Occipital lobe (tissue), 2 donors: Measurements from ENCODE around the gene CDH23. TPM values are rescaled to one million over a fixed set of nuclear protein-coding genes. Genes with fewer than 3 reads are reported as not detected.

Experiments
- DNase-seq: peaks from one replicate; lab custom pipeline; 2025; lab: John Stamatoyannopoulos, UW
- total RNA-seq: library from RNA; depleted of rRNA; stranded (reverse); fragments of >200 nt; gene quantifications from one replicate; pipeline ENCODE4 v1.2.3, GENCODE V29; 2014

Gene CDH23
- total RNA-seq, 1 donor from 2014 or later: 1.2 TPM

DNA sequence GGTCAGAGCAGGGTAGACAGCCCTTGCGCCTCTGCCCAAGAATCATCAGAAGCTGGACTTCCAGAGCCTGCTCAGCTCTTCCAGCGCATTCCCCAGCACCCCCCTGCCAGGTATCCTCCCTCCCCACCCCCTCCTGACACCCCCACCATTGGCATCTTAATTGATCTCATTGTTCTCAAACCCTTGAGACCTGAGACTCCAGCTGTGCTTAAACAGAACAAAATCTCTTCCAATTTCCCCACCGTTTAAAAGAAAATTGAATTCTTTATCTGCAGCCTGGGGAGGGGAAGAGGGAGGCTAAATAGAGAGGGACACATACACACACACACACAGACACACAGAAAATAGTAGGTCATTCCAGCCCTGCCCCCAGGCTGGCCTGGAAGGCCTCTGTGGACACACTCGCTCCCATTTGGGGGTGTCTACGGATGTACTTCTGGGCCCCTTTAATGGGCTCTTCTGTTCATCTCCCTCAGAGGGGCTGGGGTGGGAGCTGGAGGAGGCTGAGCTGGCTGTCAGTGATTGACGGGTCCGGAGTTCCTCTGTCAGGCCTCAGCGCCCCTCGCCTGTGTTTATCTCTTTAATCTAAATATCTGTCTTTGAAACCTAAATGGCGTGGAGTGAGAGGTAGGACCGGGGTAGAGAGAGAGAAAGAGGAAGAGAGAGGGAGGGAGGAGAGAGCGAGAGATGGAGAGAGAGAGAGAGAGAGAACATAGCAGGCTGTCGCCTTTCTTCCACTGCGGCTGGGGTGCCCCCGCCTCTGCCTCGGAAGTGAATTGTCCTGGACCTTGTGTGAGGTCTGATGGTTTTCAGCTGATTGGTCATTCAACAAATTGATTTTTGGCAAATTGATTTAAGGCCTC is 261.1 kb downstream of the CDH23 start:
- DNase-seq: no peak

DNA sequence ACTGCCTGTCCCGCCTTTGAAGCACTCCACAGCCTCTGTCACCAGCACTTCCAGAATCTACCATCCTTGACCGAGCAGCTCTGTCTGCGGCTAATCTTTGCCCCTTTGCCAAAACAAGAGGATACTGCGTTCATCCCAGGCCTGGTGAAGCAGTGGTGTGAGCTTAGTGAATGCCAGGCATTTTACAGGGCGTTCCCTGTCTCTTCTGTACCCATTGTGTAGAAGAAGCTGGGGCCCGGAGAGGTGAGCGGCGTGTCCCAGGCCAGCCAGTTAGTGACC is 261.7 kb downstream of the CDH23 start:
- DNase-seq: no peak

DNA sequence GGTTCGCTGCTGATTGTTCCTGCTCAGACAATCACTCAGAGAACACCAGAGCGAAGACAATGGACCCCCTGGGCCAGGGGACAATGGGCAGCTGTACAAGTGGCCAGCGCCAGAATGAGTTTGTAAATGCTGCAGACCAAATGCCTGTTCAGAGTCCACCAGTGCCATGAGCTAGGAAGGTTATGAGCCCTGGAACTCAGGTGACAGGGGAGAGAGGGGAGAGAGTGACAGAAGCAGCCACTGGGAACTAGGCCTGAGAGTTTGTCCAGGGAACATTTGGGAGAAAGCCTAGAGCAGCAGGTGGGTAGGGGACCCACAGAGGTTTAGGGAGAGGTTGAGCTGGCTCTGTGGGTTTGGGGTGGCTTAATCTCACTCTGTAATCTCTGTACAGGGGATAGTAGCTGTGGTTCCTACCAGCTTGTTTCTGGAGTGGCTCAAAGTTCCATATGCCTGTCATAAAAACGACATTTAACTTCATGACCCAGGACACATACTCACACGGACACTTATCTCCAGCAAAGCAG is 262.5 kb downstream of the CDH23 start:
- DNase-seq: no peak

DNA sequence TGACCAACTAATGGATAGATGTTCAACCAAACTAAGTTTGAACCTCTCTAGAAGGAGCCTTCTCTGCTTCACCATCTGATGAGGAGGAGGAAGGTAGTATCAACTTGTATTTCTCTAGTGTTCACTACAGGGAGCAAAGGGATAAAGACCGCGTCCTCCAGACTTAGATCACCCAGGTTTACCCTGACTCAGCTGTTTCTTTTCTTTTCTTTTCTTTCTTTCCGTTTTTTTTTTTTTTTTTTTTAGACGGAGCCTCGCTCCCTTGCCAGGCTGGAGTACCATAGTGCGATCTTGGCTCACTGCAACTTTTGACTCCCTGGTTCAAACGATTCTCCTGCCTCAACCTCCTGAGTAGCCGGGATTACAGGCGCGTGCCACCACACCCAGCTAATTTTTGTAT is 263.0 kb downstream of the CDH23 start:
- DNase-seq: no peak

DNA sequence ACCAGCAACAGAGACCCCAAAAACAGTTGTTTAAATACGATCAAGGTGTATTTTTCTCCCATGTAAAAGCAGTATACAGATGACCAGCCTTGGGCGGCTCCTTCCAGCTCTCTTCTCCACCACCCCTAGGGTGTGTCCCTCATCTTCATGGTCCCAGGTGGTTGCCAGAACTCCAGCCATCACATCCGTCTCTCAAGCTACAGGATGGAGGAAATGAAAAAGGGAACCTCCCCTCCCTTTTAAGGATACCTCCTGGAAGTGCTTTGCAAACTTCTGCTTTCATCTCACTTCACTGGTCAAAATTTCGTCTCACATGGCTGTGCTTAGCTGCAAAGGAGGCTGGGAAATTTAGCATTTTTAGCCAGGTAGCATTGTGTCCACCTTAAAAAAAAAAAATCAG is 263.6 kb downstream of the CDH23 start:
- no peak for DNase-seq

DNA sequence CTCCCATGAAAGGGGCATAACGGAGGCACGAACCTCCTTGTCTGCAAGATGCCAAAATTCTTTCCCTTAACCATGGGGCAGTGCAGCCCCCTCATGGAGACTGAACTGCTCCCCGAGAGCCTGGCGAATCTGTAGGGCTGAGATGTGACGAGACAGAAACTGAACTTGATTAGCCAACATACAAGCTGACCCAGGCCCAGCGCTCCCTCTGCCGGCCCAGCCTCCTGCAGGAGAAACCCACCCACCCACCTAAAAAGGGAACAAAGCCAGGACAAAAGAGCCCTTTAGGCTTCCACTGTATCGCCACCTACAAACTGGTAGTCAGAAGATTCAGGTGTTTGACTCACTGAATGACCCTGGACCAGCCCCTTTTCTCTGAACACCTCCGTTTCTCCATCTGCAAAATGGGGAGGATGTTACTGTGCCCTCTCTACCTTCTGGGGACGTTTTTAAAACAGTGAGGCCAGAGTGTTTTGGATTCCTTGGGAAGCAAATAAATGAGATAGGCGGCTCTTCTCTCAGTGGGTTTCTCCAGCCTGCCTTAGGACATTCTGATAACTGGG is 264.4 kb downstream of the CDH23 start:
- DNase-seq: no peak

DNA sequence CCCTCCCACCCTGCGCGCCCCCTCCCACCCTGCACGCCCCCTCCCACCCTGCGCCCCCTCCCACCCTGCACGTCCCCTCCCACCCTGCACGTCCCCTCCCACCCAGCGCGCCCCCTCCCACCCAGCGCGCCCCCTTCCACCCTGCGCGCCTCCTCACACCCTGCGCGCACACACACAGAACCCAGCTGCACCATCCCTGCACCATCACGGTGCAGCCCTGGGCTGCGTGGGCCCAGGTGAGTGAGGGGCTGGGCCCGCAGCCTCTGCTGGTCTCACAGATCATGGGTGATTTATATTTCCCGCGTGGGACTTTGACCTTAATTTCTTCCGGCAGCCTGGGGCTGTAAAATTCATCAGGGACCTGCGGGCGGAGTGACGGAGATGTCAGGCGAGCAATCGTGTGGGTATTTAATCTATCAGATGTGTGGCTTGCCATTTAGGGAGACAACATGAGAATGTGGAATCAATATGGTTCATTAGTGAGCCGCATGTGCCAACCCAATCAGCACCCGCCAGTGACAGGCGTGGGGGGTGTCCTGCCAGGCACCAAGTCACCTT is 265.1 kb downstream of the CDH23 start:
- no peak for DNase-seq

DNA sequence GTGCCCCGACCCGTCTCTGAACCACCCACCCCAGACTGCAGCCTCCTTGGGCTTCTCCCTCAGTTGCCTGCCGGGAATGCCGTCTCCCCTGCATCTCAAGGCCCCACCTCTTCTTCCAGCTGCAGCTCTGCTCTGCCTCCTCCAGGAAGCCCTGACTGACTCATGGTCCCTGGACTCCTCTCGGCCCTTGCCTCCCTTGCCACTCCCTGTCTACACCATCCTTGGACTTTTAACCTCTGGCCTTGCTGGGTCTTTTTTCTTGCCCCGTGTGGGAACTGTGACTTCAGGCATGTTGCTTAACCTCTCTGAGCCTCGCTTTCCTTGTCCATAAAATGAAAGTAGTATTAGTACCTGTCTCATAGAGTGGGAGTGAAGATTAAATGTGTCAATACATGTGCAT is 266.6 kb downstream of the CDH23 start:
- DNase-seq: no peak

DNA sequence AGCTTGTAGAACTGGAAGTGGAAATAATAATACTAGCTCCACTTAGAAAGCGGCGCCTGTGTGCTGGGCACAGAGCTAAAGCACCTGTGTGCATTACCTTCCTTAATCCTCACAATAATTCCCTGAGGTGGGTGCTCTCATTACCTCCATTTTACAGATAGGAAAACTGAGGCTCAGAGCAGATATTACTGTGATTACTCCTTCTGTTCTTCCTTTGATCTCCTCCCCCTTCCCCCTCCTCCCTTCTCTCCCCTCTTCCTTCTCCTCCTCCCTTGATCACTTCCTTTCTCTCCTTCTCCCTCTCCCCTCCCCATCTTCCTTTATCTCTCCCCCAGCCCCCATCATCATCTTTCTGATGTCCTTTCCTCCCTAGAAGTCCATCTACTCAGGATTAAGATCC is 267.9 kb downstream of the CDH23 start:
- DNase-seq: no peak

DNA sequence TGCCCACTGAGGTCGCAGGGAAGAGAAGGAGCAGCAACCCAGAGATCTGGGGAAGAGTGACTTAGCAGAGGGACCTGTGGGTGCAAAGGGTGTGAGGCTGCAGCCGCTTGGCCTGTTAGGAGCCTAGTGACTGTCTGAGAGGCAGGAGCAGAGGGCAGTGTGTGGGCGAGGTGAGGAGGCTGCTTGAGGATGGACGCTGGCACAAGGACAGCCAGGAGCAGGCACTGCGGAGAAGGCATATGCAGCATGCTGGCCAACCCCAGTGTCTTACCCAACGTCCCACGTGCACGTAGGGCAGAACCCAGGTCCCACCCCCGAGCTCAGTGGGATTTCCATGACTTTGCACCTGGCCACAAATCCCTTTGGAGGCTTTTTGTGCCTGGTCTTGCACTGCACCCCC is 268.7 kb downstream of the CDH23 start:
- no peak for DNase-seq

DNA sequence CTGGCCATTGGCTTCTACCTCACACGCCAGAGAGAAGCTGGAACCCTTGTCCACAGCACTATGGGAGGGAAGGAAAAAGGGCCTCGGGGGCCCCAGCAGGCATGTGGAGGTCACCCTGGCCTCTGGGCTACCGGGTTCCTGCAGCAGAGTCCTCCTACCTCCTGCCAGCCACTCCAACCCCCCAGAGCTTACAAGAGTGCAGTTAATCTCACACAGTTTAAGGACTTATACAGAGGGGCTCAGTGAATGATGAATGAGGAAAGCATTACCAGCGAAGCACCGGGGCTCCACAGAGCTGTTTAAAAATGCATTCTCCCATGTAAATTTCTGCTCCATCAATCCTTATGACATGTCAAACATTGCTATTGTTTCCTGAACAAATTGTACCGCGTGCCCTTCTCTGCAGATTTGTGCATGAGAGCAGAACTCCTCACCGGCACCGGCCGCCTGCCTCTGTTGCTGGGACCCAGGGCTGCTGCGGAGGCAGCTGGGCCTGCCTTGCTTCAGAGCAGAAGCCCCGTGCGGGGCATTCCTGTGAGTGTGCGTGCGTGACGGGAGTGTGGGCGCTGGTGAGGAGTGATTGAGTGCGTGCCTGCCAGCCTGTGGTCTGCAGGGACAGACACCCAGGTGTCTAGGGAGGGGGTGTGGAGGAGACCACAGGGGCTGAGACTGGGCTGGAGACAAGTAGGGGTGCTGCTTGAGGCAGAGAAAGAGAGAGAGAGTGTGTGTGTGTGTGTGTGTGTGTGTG is 270.1 kb downstream of the CDH23 start:
- no peak for DNase-seq

DNA sequence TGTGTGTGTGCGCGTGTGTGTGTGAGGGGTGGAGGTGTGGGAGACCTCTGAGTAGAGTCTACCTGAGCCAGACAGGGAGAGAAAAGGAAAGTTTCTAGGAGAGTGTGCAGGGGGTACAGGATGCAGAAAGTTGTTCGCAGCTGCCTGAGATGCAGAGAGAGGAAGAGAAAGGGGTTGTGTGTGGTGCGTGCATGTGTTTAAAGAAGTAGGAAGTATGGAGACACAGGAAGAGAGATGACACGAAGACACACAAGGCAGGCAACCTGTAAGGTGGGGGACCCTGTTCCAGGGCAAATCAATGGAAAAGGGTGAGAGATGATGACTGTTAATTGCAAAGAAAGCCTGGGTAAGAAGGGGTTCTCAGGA is 270.6 kb downstream of the CDH23 start:
- DNase-seq: no peak

DNA sequence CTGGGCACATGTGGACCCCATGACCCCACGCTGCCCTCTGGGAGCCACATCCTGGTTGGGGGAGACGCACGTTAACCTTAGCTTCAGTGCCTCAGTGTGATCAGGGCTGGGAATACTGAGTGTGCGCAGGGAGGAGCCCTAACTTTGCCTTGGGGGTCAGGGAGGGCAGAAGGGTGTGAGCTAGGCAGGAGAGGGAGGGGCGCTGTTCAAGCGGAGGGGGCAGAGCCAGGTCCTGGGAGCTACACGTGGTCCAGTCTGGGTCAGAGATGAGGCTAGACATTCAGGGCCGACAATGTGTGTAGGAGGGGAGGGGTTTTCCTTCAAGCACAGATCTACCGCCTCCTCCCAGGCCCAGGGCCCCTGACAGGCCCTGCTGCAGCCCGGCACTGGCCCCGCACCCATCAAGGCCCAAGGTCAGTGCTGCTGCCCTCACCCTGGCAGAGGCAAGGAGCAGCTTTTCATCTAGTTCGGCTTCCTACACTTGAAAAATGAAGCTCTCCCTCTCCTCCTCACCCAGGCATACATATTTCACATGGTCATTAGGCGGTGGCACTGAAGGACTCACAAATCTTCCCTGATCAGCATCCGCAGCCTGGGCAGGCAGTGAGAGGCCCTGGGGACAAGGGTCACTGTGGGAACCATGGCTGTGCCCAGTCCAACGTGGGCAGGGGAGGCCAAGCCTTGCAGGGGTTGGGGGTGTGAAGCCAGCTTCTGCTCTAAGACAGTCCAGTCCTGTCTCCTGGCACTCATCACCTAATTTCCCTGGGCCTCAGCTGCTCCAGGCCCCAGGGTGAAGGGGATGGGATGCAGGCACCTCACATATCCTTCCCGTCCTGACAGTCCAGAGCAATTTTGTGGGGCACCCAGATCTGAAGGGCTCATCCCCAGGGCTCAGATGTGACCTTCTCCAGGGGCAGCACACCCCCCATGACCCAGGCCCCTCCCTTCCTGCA is 275.6 kb downstream of the CDH23 start:
- DNase-seq: no peak

DNA sequence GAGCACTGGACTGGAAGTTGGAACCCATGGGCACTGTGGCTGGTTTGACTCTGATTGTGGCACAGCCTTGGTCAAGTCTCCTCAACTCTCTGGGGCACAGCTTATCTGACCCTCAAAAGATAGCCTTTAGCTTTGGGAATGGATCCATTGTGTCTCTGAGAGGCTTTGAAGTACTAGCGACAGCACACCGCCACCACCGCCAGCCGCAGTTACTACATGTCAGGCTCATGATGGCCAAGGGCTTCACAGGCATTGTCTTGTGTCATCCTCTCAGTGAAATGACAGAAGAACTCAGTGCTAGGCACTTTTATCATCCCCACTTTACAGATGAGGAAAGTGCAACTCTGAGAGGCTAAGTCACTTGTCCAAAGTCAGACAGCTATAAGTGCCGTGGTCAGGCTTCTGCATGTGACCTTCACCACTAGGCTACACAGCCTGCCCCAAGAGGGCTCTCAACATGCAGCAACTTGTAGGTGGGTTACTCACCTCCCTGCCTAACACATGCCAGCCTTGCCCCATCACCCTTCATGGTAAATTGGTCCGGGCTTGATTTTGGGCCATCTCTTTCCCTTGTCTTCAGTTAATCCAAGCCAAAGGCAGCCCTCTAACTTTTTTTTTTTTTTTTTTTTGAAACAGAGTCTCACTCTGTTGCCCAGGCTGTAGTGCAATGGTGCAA is 278.7 kb downstream of the CDH23 start:
- DNase-seq: no peak

DNA sequence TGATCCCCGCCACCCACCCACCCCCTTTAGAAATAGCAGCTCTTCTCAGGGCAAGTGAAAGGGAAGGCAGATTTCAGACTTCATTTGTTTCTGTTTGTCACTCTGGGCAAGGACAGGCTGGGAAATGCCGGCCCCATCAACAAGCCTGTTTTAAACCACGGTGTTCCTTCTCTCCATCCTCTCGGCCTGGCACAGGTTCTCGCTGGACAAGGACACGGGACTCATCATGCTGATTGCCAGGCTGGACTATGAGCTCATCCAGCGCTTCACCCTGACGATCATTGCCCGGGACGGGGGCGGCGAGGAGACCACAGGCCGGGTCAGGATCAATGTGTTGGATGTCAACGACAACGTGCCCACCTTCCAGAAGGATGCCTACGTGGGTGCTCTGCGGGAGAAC is 280.5 kb downstream of the CDH23 start:
- DNase-seq: no peak

DNA sequence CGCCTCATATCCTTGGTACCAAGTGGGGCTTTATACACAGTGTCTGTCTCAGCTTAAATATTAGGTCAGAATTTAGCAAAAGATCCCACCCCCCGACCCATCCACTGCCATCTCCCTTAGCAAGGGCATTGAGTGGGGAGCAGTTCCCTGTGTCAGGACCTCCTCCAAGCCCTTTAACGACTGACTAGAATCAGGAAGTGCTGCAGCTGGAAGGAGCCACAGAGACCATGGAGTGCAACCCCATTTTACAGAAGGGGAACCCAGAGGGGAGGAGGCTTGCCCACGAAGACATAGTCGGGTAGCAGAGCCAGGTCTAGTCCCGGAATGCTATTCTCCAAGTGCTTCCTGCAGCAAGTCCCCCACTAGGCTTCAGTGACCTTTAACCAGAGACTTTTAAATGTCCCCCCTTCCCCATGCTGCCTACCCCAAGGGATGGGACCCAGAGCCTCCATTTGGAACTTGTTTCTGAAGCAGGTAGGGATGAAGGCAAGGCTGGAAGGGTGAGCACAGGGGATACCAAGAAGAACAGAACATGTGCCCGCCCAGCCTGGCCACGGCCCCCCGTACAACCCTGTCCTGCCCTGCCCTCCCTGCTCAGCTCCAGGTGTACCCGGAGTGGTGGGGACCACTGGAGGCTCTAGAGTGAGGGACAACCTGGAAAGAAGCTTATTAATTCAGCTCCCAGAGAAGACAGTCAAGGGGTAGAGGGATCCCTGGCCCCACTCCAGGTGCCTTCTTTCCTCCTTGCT is 281.5 kb downstream of the CDH23 start:
- no peak for DNase-seq

DNA sequence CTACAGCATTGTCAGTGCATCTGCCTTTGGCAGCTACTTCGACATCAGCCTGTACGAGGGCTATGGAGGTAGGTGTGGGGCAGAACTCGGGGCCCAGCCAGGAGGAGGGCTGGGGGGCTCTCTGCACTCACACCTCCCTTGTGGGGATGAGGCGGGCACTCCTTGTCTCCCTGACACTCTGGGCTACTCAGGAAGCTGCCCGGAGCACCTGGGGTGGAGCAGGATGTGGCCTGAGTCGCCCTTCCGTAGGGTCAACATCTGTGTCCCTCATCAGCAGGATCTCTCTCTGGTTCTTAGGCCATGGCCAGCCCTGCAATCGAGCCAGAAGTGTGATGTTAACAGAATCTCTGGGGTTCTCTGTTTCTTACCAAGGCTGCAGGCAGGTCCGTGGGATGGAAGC is 282.7 kb downstream of the CDH23 start:
- no peak for DNase-seq

DNA sequence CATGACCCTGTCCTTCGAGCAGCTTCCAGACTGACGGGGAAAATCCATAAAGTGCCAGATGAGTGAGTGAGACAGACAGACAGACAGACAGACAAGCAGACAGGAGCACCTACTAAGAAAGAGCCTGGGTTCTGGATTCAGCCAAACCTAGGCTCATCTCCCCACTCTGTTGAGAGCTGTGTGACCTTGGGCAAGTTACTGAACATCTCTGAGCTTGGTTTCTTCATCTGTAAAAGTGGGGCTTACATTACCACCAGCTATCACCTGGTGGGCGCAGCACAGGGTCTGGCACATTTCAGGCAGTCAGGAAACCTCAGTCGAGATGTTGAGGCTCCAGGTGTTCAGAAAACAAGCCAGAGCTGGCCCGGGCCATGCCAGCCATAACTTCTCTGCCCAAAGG is 285.3 kb downstream of the CDH23 start:
- no peak for DNase-seq

DNA sequence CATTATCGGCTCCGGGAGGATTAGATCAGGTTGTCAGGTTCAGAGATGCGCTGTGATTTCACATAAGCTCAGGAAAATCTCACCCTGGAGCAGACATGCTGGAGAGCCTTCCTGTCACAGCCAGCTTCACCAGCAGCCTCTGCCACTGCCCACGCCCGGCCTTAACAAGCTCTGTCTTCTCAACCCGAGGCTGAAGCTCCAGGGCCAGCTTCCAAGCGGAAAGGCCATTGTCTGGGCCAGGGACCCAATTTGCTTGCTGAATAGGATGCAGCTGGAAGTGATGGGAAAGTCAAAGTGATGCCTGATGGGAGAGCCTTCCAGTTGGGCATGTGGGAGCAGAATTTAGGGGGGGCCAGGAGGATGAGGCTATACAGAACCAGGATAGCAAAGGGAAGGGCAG is 286.6 kb downstream of the CDH23 start:
- DNase-seq: no peak
